KG1 (cell line): Measurements from ENCODE around the gene DOCK3.

ENCODE experiments used
- DNase-seq: peaks from one replicate; lab custom pipeline; 2025; lab: John Stamatoyannopoulos, UW

DOCK3 gene

DNA sequence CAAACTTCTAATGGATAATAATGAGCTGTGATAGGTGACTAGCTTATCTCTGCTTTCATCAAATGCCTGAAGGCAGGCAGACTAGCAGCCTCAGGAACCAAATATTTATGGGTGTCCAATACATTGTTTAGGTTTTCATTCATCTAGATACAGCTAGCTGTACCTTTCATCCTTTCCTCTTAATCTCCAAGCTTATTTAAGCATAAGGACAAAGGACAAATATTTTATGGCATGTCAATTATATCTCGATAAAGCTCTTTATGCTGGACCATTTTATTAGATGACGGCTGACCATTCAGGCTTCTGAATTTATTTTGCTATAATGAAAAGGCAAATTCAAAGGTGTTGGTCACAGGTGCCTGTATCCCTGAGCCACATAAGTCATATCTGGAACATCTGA lies 733.3 kb downstream of the DOCK3 start:
- no peak for DNase-seq

DNA sequence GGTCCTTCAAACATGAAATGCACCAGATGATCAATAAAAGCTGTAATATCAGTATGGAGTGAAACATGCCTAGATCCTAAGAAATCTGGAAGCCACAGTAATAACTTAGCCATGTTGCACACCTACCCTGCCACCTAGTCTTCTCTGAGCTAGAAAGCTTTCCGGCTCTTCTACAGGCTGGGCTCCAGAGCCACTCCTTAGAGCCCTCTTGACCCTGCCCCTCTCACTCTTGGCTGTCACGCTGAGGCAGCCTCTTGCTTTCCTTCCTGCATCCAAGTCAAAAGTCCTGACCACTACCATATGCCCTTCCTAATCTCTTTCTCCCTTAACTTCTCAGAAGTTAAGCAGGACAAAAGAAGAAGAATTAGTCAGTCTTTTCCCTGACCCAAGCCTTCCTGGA lies 734.1 kb downstream of the DOCK3 start:
- DNase-seq = no peak

DNA sequence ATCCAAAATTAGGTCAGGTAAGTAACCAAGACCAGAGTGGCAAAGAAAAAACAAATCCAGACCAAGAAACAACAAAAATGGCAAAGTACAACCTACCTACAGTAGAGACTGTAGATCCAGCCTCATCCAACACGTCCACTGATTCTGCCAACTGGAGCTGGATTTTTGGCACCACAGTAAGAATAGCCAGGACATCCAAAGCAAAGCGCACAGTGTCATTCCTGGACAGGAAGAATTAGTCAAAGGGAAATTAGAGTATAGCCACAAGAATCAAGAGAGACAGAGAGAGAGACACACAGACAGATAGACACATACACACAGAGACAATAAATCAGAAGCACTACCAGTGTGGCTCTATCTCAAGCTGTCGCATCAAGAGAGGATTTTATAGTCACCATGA lies 747.5 kb downstream of the DOCK3 start:
- DNase-seq = no peak

DNA sequence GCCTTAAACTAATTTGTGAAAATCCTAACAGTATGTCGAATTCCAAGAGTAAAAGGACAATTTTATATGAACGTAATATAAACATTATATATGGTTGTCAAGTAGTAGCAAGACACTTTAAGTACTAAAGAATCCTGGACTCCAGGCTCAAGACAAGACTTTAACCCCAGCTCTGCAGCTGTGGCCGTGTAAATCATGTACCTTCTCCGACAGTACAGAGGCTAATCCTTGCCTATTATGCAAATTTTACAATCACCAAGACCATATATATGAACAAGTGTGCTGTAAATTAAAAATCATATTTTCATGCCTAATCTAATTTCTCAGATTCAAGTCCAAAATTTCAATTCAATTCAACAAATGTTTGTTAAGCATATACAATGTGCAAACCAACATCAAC lies 752.2 kb downstream of the DOCK3 start:
- DNase-seq = no peak

DNA sequence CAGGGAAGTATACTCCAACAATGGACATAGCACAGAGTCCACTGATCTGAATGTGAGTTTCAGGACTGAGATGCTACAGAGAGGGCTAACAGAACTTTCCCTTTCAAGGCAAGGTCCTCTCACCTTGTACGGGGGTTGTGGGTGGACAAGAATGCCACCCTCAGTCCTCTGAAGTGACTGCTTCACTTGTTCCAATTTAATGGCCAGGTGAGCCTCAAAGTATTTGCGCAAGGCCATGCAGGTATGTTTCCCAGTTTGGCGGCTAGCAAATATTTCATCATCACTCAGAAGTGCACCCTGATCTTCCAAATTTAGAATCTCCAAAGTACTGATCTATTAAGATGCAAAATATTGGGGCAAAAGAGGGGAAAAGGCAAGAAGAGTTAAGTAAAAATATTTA lies 754.4 kb downstream of the DOCK3 start:
- DNase-seq = no peak
